GM12892 (cell line): ENCODE data around the gene GMEB2.

ENCODE experiments used
- POLR2A ChIP-seq: IDR thresholded peaks from 2 replicates; pipeline ENCODE4 v1.6.1; 2011; ENCODE audit warnings: low read depth, low read length, control low read depth
- POLR2AphosphoS5 ChIP-seq: IDR thresholded peaks from 2 replicates; pipeline ENCODE4 v1.6.1; 2011; ENCODE audit warnings: low read depth, low read length, control low read depth
- TAF1 ChIP-seq: IDR thresholded peaks from 2 replicates; pipeline ENCODE4 v1.6.1; 2011; ENCODE audit warnings: low read depth, mild to moderate bottlenecking, control low read depth, low read length, borderline replicate concordance

- TF ChIP-seq POLR2AphosphoS5 = no peak
- TF ChIP-seq TAF1 = no peak
- TF ChIP-seq POLR2A = no peak
Observed at GRCh38 chr20:63543733-63544132, 83.2 kb downstream of the GMEB2 start.
